A673 (cell line): Measurements from ENCODE around the gene SORBS2. TPM values are rescaled to one million over a fixed set of nuclear protein-coding genes. Genes with fewer than 3 reads are reported as not detected.

Experiments used
- BruUV-seq: library from RNA; stranded (reverse); fragments of 400-500 nt; replicated peaks from 2 replicates; lab custom pipeline; 2021; lab: Mats Ljungman, UMichigan
- CTCF ChIA-PET: fragments of 300-600 bp; sonication (Branson Sonifier 250); formaldehyde crosslinking; loops from one replicate; lab custom pipeline; 2022; ENCODE audit warnings: antibody characterized with exemption; lab: Charles Lee
- POLR2A ChIA-PET: fragments of 300-600 bp; sonication (Branson Sonifier 250); formaldehyde crosslinking; loops from one replicate; lab custom pipeline; 2022; ENCODE audit warnings: antibody characterized with exemption; ENCODE audit not compliant: low non-redundant PET; lab: Charles Lee
- DNase-seq: peaks from one replicate; pipeline ENCODE4 v3.0.0-alpha.2; 2015; ENCODE audit warnings: low spot score
- H3K27ac ChIP-seq: fragments of 200-600 bp; sonication (generic); 2 replicates; pipeline ENCODE4 v1.5.1; 2016; ENCODE audit warnings: mixed run types, low read depth, mild to moderate bottlenecking, mixed read lengths, antibody characterized with exemption, low read length; ENCODE audit not compliant: poor library complexity, severe bottlenecking
- H3K27me3 ChIP-seq: fragments of 200-600 bp; sonication (generic); replicated peaks from 2 replicates; pipeline ENCODE4 v1.6.1; 2017; ENCODE audit warnings: mixed run types, low read depth, mild to moderate bottlenecking, mixed read lengths, antibody characterized with exemption, low read length; ENCODE audit not compliant: insufficient read depth, poor library complexity
- H3K36me3 ChIP-seq: fragments of 200-600 bp; sonication (generic); 2 replicates; pipeline ENCODE4 v1.6.1; 2016; ENCODE audit warnings: mixed run types, mild to moderate bottlenecking, mixed read lengths, antibody characterized with exemption, low read length; ENCODE audit not compliant: insufficient read depth, poor library complexity, severe bottlenecking
- H3K4me1 ChIP-seq: fragments of 200-600 bp; sonication (generic); 2 replicates; pipeline ENCODE4 v1.6.1; 2017; ENCODE audit warnings: mixed run types, mild to moderate bottlenecking, mixed read lengths, antibody characterized with exemption, low read length; ENCODE audit not compliant: insufficient read depth, poor library complexity, severe bottlenecking
- H3K4me3 ChIP-seq: fragments of 200-600 bp; sonication (generic); 2 replicates; pipeline ENCODE4 v1.5.1; 2016; ENCODE audit warnings: low read depth, mixed run types, mild to moderate bottlenecking, mixed read lengths, low read length; ENCODE audit not compliant: poor library complexity, severe bottlenecking
- H3K9me3 ChIP-seq: fragments of 200-600 bp; sonication (generic); 2 replicates; pipeline ENCODE4 v1.6.1; 2016; ENCODE audit warnings: mixed run types, low read depth, mild to moderate bottlenecking, mixed read lengths, antibody characterized with exemption, low read length; ENCODE audit not compliant: poor library complexity, severe bottlenecking
- CTCF ChIP-seq: fragments of 300-800, 200-600 bp; sonication (generic); conservative IDR thresholded peaks from 2 replicates; pipeline ENCODE4 v1.5.1; 2017; ENCODE audit warnings: low read depth, mild to moderate bottlenecking, antibody characterized with exemption, low read length, moderate library complexity, mixed read lengths
- EZH2 ChIP-seq: fragments of 200-600 bp; sonication (generic); IDR thresholded peaks from 2 replicates; pipeline ENCODE4 v1.6.1; 2017; ENCODE audit warnings: borderline replicate concordance, low read depth, mild to moderate bottlenecking, mixed read lengths, antibody characterized with exemption, low read length; ENCODE audit not compliant: poor library complexity, severe bottlenecking
- intact Hi-C: fragments of 100-400 bp; cut with micrococcal nuclease; formaldehyde crosslinking; loops from one replicate; pipeline ENCODE4 v1.10.0; 2022; ENCODE audit not compliant: unreplicated experiment
- total RNA-seq: library from RNA; stranded (reverse); gene quantifications from 2 replicates; pipeline ENCODE4 v1.2.3, GENCODE V29; 2021

Gene SORBS2
- total RNA-seq, 1 experiment from 2014 or later = not detected

DNA sequence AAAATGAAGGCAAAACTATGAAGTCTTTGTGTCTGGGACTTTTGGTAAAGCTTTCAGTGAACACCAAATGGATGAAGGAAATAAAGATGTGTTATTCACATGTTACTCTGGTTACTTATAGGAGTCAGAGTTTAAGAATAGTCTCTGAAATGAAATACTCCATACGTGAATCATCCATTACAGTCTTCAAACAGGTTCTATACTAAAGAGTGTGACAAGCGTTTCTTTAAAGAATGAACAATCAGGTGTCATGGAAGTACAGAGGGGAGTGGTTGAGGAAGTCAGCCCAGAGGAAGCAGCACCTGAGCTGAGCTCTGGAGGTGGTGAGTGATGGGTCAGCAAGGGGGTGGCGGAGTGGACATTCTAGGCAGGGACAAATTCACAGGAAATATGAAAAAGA, 41.8 kb upstream of the SORBS2 start:
- H3K4me1 ChIP-seq = no peaks in the 10 kb centered on the region
- H3K4me3 ChIP-seq = no peak overlapping the region
- no peaks in the 10 kb centered on the region for H3K27me3 ChIP-seq
- DNase-seq = no peak
- no peak for TF ChIP-seq CTCF
- TF ChIP-seq EZH2 = no peak
- BruUV-seq = no TSS peak
- no peaks in the 10 kb centered on the region for H3K9me3 ChIP-seq
- POLR2A ChIA-PET = no interaction called here
- CTCF ChIA-PET = no interaction called here
- intact Hi-C loops = no loop called here
- H3K36me3 ChIP-seq = no peaks in the 10 kb centered on the region
- no peak overlapping the region for H3K27ac ChIP-seq

DNA sequence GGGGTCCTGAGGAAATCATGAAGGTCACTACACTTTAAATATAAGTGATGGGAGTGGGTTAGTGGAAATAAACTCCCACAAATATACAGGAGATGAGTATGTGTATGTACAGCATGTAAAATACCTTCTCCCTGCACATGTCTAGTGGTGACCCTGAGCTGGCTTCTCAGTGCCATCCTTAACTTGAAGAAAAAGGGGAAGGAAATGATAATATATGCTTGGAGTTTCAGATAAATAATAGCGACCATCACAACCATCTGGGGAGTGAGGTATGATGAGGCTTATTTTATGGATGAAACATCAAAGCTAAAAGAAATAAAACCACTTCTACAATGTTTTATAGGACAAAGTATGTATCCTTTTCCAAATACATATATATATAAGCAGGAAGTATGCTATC, 41.0 kb upstream of the SORBS2 start:
- POLR2A ChIA-PET = no interaction called here
- H3K36me3 ChIP-seq = no peaks in the 10 kb centered on the region
- intact Hi-C loops = no loop called here
- no peak overlapping the region for H3K4me3 ChIP-seq
- CTCF ChIA-PET = no interaction called here
- no peaks in the 10 kb centered on the region for H3K9me3 ChIP-seq
- no peak for TF ChIP-seq CTCF
- no peak for TF ChIP-seq EZH2
- H3K4me1 ChIP-seq = no peaks in the 10 kb centered on the region
- no peak overlapping the region for H3K27ac ChIP-seq
- DNase-seq = no peak
- no TSS peak for BruUV-seq
- H3K27me3 ChIP-seq = no peaks in the 10 kb centered on the region

DNA sequence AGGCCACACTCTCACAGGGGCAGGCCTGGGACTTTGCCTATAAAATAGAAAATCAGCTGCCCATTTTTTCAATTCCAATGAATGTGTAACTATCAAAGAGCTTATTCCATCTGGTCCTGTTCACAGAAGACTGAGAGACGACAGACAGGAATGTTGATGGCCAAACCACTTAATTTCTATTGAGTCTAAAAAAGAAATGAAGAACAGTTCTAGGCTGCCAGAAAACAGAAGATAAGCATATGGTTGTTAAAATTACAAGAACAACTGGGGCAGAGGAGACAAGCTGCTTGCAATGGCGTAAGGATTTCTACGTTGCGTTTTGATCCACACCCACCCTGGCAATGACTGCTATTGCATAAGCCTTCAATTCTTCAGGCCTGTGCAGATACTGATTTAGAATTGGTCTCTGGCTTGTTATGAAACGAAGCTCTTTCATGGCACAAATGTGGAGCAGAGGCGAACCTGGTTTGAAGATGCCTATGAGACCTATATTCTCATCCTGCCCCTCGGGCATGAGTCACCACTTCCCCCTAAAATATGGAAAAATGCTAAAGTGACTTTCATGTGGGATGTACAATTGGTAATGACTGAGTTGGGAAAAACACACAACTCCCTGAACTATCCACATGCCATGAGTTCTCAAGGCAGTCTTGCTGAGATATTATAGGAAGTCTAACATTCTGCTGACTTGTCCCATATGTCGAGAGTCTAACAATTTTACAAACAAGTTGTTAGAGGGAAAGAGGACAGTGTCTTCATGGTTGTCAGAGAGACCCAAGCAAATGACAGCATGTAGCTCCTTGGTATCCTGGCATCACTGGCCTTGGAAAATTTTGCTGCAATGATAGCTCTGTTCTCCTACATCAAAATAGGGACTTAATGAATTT, 37.9 kb upstream of the SORBS2 start:
- H3K9me3 ChIP-seq = no peaks in the 10 kb centered on the region
- ChIA-PET POLR2A (no interaction called here), CTCF (no interaction called here)
- no TSS peak for BruUV-seq
- no peaks in the 10 kb centered on the region for H3K36me3 ChIP-seq
- H3K4me3 ChIP-seq = no peak overlapping the region
- intact Hi-C loops = no loop called here
- H3K4me1 ChIP-seq = no peaks in the 10 kb centered on the region
- TF ChIP-seq CTCF (no peak), EZH2 (no peak)
- no peaks in the 10 kb centered on the region for H3K27me3 ChIP-seq
- no peak for DNase-seq
- no peak overlapping the region for H3K27ac ChIP-seq
